MCF 10A (cell line): ENCODE results near the gene CLECL1. TPM values are rescaled to one million over a fixed set of nuclear protein-coding genes. Genes with fewer than 3 reads are reported as not detected.
A peak's percentile ranks its signal among the peaks of the same experiment; 100 is the strongest.
"Not testable (repeated sequence)": the region's sequence is repeated elsewhere in the genome, so short reads cannot be mapped to it uniquely, and the experiment has no call there.

Experiments used
- BruUV-seq: library from RNA; stranded (reverse); fragments of 400-500 nt; replicated peaks from 2 replicates; lab custom pipeline; 2021; lab: Mats Ljungman, UMichigan
- CTCF ChIA-PET: fragments of 300-600 bp; sonication (Branson Sonifier 250); formaldehyde crosslinking; extraction: SDS; loops from one replicate; lab custom pipeline; 2021; ENCODE audit warnings: antibody characterized with exemption, inconsistent platforms; lab: Yijun Ruan, JAX
- POLR2A ChIA-PET: fragments of 300-600, 350-650 bp; sonication (Branson Sonifier 250); formaldehyde crosslinking; extraction: SDS; loops from one replicate; lab custom pipeline; 2020; ENCODE audit warnings: antibody characterized with exemption, inconsistent platforms; lab: Yijun Ruan, JAX
- DNase-seq: peaks from one replicate; pipeline ENCODE4 v3.0.0-alpha.2; 2018; ENCODE audit not compliant: unreplicated experiment
- H3K27ac Mint-ChIP-seq: one replicate; pipeline ENCODE4 v1.8.0; 2022; ENCODE audit warnings: mild to moderate bottlenecking, low read depth, mixed read lengths; ENCODE audit not compliant: unreplicated experiment
- H3K27me3 Mint-ChIP-seq: one replicate; pipeline ENCODE4 v1.8.0; 2022; ENCODE audit warnings: mixed read lengths; ENCODE audit not compliant: insufficient read depth, unreplicated experiment
- H3K36me3 Mint-ChIP-seq: one replicate; pipeline ENCODE4 v1.8.0; 2022; ENCODE audit warnings: mild to moderate bottlenecking, moderate library complexity, mixed read lengths; ENCODE audit not compliant: insufficient read depth, unreplicated experiment
- H3K4me1 Mint-ChIP-seq: one replicate; pipeline ENCODE4 v1.8.0; 2022; ENCODE audit warnings: mixed read lengths; ENCODE audit not compliant: insufficient read depth, unreplicated experiment
- H3K4me3 Mint-ChIP-seq: one replicate; pipeline ENCODE4 v1.8.0; 2022; ENCODE audit warnings: mild to moderate bottlenecking, moderate library complexity, mixed read lengths; ENCODE audit not compliant: unreplicated experiment
- H3K9me3 Mint-ChIP-seq: one replicate; pipeline ENCODE4 v1.8.0; 2022; ENCODE audit warnings: mixed read lengths; ENCODE audit not compliant: unreplicated experiment
- CTCF ChIP-seq: fragments of 200-600 bp; IDR thresholded peaks from one replicate; pipeline ENCODE4 v1.8.0; 2022; ENCODE audit warnings: antibody characterized with exemption, mild to moderate bottlenecking; ENCODE audit not compliant: unreplicated experiment
- intact Hi-C: fragments of 100-400 bp; cut with micrococcal nuclease; formaldehyde crosslinking; loops from 2 replicates; pipeline ENCODE4 v1.14.1; 2022
- total RNA-seq: library from RNA; stranded (reverse); gene quantifications from 2 replicates; pipeline ENCODE4 v1.2.3, GENCODE V29; 2022

Gene CLECL1
- total RNA-seq, 1 experiment from 2014 or later = not detected

- no peak for TF ChIP-seq CTCF
- no TSS peak for BruUV-seq
- CTCF ChIA-PET = interaction anchor here (0.7 to 3.7 kb wide), 3 partner anchors 9 to 409 kb away, joined by 4 to 28 read pairs (median 22); no protein-coding TSS in a partner anchor
- Mint-ChIP-seq H3K36me3 (no peaks in the 10 kb centered on the region), H3K4me3 (peak overlapping the region; percentile 71), H3K27ac (peak overlapping the region; percentile 69), H3K4me1 (peaks cover 8% of the 10 kb centered on the region), H3K9me3 (no peaks in the 10 kb centered on the region), H3K27me3 (no peaks in the 10 kb centered on the region)
- intact Hi-C loops = no loop called here
- no peak for DNase-seq
- POLR2A ChIA-PET = interaction anchor here (1.1 to 1.3 kb wide), 2 partner anchors 15 to 92 kb away, joined by 4 read pairs; no protein-coding TSS in a partner anchor
These were observed 7.3 kb upstream of the CLECL1 start for GRCh38 chr12:9740106-9740750.

- POLR2A ChIA-PET = interaction anchor here (1.3 kb wide), 1 partner anchor 92 kb away, joined by 4 read pairs; no protein-coding TSS in a partner anchor
- H3K36me3 Mint-ChIP-seq, H3K4me1 Mint-ChIP-seq, H3K27me3 Mint-ChIP-seq, BruUV-seq, DNase-seq, H3K9me3 Mint-ChIP-seq, intact Hi-C loops: not testable (repeated sequence)
- H3K27ac Mint-ChIP-seq = peak overlapping the region; percentile 69
- peak overlapping the region; percentile 71 for H3K4me3 Mint-ChIP-seq
- CTCF ChIA-PET = interaction anchor here (0.6 to 3.7 kb wide), 2 partner anchors 10 to 1631 kb away, joined by 3 to 28 read pairs; no protein-coding TSS in a partner anchor
These were observed 6.7 kb upstream of the CLECL1 start for GRCh38 chr12:9739404-9740105.

- CTCF ChIA-PET = interaction anchor here (0.6 to 3.7 kb wide), 2 partner anchors 10 to 1631 kb away, joined by 3 to 28 read pairs; no protein-coding TSS in a partner anchor
- H3K27ac Mint-ChIP-seq = not testable (repeated sequence)
These were observed 6.0 kb upstream of the CLECL1 start for GRCh38 chr12:9738905-9739304.

GRCh38 chr12:9736936-9737705 is 4.2 kb upstream of the CLECL1 start:
- H3K36me3 Mint-ChIP-seq = no peaks in the 10 kb centered on the region
- peaks cover 8% of the 10 kb centered on the region for H3K4me1 Mint-ChIP-seq
- no peak for DNase-seq
- BruUV-seq = no TSS peak
- H3K9me3 Mint-ChIP-seq = no peaks in the 10 kb centered on the region
- POLR2A ChIA-PET = no interaction called here
- H3K4me3 Mint-ChIP-seq = no peak overlapping the region
- intact Hi-C loops = no loop called here
- TF ChIP-seq CTCF = no peak
- CTCF ChIA-PET = interaction anchor here (3.7 kb wide), 1 partner anchor 12 kb away, joined by 28 read pairs; no protein-coding TSS in a partner anchor
- no peak overlapping the region for H3K27ac Mint-ChIP-seq
- no peaks in the 10 kb centered on the region for H3K27me3 Mint-ChIP-seq

More at GRCh38 chr12:9738905-9739304, 6.0 kb upstream of the CLECL1 start:
- H3K27me3 Mint-ChIP-seq, DNase-seq, H3K9me3 Mint-ChIP-seq, intact Hi-C loops, BruUV-seq, H3K36me3 Mint-ChIP-seq, H3K4me1 Mint-ChIP-seq: not testable (repeated sequence)
- POLR2A ChIA-PET = interaction anchor here (1.3 kb wide), 1 partner anchor 91 kb away, joined by 4 read pairs; no protein-coding TSS in a partner anchor
- peak overlapping the region; percentile 31 for H3K4me3 Mint-ChIP-seq
